Putamen (tissue), 1 donor: Measurements from ENCODE around the gene FASTK.

Experiments
- DNase-seq: peaks from one replicate; pipeline ENCODE4 v3.0.0-alpha.2; 2016; ENCODE audit warnings: low spot score

Gene FASTK

DNA sequence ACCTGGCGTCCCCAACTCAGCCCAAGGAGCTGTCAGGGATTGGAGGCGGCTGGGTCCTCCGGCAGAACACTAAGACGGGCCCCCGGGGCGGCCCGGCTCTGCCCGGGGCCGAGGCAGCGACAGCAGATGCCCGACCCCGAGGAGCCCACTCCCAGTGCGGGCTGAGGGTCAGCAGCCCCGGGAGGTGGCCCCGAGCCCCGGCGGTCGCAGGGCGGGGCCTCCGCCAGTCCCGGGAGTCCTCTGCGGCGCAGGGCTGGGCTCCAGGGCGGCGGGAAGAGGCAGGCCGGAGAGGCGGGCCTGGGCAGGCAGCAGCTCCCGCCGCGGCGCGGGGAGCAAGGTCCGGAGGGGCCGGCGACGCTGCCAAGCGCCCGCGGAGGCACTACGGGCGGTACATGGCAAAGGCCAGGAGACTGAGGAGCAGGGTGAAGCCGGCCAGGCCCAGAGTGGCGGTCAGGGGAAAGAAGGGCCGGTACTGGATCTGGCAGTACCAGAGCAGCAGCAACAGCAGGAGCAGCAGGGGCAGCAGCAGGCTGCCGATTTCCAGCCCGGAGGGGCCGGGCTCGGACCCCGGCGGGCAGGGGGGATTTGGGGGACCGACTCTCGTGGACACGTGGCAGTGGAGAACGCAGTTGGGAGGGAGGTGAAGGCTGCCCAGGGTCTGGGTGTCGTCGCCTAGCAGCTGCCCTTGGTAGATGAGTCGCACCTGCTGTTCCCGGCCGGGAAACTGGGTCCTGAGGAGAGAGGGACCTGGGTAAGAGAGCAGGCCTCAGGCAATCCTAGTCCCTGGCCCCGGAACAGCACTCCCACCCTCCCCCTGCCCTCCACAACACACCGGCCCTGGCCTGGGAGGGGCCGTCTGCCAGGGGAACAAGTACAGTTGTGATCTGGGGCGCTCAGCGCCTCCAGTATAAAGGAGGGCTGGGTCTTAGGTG, 827 bp upstream of the FASTK start:
- DNase-seq: no peak

DNA sequence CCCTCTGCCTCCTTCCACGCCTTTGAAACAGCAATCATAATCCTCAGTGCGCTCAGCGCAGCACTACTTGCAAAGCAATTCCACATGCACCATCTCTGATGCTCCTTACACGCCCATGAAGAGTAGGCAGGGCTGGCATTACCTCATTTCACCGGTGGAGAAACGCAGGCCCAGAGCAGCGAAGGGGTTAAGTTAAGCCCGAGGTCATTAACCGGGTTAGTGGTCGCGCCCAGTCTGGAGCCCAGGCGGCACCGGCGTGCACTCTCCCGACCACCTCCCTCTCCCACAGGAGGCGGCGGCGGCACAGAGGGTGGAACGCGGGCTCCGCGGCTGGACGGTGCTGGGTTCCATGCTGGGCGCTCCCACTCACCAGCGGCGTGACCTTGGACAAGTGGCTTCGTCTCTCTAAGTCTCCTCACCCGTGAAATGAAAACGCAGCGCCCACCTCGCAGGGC, 515 bp downstream of the FASTK start:
- no peak for DNase-seq

DNA sequence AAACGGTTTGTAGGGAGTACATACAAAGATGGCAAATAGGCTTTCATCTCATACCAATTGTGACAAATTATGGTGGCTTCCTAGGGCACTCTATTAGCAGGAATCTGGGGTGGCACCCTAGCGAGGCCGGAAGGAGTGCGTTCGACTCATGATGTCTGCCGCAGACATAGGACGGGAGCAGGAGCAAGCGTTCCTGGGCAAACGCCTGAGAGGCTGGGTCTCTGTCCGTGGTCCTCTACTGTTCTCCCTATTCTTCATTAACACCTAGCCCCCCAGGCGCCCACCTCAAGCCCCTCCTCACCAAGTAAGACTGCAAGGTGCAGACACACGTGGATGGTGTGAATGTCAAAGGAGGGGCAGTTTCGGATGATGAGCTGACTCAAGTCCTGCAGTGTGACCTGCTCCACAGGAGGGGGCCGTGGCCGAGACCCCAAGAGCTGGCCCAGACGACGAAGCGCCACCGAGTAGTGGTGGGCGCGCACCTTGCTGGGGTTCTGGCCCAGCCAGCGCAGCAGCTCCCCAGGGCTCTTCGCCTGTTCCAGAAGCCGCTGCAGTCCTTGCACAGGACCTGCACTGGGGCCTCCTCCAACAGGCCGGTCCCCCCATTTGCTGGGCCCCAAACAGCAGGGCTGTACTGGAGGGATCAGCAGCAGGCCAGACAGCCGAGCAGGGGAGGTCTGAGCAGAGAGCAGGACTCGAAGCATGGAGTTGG, 1.3 kb downstream of the FASTK start:
- no peak for DNase-seq

DNA sequence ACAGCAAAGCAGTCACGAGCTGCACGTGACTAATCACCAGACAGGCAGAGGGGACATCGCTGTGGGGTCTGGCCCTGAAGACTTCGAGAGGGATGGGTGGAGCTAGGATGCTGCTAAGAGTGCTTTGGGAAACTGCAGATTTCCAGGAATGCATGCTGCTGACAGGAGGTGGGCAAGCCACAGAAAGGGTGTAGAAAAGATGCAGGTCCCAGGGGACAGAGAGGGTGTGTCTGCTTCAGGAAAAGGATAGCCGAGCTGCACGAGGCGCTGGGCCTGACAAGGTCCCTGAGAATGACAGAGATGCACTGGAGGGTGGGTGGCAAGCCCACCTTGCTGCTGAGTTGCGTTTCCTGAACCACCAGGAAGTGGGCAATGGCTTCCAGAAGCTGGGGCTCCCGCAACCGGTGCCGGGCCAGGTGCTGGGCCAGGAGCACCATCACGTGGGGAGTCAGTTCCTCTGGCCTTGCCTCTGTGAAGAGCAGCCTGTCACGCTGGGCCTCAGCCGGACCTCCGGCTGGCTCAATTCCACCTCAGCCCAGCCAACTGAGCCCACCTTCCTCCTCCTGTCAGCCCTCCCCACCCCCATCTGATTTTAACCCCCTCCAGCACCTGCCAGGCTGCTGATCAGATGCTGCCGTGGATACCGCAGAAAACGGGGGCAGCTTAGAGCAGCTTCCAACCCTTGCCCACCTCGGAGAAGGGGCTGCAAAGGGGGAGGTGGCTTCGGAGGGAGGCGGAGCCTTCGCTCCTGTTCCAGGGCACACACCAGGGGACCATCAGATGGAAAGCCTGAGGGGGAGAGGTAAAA, 2.2 kb downstream of the FASTK start:
- no peak for DNase-seq

DNA sequence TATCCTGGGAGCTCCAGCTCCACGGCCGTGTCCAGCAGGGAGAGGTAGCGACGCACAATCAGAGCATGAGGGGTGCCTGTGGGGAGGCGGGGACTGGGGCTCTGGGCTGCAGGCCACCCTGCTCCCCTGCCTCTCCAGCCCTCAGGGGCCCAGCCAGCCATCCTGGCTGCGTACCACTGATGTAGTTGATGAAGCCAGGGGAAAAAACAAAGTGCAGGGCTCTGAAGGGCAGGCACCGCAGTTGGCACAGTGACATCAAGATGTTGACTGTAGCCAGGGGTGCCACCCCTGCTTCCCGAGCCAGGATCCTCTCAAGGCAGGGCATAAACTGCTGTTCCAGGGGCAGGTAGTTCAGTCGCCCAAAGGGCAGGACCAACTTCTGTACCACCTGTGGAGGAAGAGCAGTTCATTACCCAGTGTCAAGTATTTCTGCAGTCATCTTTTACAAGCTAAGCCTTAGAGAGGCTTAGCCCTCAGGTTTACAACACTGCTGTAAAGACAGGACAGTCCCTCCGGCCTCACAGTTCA, 2.8 kb downstream of the FASTK start:
- no peak for DNase-seq

DNA sequence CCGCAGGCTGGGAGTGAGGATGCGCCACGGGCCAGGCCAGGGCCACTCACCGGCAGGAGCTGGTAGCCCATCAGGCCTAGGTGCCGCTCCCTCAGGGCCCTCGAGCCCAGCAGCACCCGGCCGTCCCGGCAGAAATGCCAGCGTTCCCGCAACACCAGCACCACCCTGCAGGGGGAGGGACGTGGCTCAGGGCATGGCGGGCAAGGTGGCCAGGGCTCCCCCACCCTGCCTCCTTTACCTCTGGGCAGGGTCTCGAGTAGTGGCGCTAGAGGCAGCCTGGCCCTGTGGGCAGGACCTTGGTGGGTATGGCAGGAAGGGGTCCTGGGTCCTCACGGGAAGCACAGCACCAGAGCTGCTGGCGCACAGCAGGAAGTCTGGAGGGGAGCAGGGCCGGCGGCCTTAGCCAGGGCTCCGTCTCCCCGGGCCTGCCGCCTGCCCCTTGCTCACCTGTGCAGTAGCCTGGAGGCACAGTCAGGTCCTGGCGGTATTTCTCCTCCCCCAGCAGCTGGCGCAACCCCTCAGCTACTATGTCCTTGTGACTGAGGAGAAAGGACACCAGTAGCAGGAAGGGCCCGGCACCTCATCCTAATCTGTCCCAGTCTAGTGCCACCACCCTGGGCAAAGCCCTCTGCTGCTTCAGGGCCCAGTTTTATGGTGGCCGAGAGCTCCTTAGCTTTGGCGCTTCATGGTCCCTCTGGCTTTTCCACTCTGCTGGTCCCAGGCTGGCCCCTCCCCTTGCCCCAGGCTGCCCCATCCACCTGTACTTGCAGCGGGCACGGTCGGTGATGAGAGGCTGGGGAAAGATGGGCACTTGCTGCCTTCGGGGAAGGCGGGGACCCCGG, 3.5 kb downstream of the FASTK start:
- DNase-seq: no peak

DNA sequence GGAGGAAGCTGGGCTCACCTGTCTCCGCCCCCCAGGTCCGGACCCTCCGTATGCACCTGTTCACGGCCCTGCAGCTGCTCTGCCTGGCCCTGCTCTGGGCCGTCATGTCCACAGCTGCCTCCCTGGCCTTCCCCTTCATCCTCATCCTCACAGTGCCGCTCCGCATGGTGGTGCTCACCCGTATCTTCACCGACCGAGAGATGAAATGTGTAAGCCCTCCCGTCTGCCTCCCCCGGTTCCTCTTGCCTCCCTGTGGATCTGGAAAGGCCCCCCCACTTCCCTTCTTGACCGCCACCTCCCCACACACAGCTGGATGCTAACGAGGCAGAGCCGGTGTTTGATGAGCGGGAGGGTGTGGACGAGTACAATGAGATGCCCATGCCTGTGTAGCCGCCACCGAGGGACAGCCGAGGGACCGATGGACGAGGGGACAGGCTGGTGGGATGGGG, 4.6 kb downstream of the FASTK start:
- DNase-seq: no peak

DNA sequence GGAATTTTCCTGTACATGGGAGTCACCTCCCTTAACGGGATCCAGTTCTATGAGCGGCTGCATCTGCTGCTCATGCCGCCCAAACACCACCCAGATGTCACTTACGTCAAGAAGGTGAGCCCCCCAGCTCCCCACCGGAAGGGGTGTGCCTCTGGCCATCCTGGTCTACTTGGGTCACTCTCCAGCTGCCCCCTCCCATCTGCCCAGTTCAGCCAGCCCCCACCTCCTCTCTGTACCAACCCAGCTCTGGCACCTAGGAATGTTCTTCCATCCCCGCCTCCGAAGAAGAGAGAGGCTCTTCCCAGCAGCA, 5.0 kb downstream of the FASTK start:
- DNase-seq: no peak

DNA sequence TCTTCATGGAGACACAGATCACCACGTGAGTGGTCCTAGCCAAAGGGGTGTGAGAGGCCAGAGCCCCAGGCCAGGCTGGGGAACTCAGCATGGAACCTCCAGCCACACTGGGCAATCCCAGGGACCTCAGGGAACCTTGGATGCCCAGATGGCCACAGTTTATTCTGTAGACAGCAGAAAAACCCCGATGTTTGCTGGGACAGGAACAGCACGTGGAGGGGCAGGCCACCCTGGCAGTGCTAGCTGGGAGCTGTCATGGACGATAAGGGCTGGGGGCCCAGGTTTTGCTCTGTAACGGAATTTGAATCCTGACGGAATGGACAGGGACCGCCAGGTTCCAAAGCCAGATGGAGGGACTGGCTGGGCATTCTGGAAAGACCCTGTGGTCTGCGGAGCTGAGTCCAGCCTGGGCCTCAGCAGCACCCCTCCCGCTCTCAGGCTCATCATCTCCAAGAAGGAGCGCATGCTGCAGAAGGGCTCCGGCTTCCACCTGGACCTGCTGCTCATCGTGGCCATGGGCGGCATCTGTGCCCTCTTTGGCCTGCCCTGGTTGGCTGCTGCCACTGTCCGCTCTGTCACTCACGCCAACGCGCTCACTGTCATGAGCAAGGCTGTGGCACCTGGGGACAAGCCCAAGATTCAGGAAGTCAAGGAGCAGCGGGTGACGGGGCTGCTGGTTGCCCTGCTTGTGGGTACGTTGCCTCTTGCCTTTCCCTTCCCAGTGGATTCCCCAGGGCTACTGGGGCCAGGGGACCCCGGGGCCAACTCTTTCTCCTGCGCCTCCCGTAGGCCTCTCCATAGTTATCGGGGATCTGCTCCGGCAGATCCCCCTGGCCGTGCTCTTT, 5.6 kb downstream of the FASTK start:
- DNase-seq: no peak

DNA sequence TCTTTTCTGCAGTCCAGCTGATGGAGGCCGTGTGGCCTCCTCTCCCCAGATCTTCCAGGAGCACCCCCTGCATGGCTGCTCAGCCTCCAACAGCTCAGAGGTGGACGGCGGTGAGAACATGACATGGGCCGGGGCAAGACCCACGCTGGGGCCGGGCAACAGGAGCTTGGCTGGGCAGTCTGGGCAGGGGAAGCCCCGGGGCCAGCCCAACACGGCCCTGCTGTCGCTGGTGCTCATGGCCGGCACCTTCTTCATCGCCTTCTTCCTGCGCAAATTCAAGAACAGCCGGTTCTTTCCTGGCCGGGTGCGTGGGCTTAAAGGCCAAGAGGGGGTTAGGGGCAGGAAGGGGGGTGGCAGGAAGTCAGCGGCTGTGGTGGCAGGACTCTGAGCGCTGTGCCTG, 6.6 kb downstream of the FASTK start:
- no peak for DNase-seq

DNA sequence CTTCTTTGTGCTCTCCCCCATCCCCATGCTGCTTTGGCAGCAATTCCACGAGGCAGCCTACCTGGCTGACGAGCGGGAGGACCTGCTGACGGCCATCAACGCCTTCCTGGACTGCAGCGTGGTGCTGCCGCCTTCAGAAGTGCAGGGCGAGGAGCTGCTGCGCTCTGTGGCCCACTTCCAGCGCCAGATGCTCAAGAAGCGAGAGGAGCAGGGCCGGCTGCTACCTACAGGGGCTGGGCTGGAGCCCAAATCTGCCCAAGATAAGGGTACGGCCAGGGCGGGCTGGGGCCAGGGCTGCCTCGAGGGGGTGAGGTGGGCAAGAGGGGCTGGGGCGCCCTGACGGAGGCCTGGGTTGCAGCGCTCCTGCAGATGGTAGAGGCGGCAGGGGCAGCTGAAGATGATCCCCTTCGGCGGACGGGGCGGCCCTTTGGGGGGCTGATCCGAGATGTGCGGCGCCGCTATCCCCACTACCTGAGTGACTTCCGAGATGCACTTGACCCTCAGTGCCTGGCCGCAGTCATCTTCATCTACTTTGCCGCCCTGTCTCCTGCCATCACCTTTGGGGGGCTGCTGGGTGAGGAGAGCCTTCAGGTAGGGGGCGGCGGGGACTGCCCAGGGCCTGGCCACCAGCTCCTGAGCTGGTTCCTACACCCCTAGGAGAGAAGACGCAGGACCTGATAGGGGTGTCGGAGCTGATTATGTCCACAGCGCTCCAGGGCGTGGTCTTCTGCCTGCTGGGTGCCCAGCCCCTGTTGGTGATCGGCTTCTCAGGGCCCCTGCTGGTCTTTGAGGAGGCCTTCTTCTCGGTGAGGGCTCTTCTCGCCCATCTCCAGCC, 9.4 kb downstream of the FASTK start:
- no peak for DNase-seq

DNA sequence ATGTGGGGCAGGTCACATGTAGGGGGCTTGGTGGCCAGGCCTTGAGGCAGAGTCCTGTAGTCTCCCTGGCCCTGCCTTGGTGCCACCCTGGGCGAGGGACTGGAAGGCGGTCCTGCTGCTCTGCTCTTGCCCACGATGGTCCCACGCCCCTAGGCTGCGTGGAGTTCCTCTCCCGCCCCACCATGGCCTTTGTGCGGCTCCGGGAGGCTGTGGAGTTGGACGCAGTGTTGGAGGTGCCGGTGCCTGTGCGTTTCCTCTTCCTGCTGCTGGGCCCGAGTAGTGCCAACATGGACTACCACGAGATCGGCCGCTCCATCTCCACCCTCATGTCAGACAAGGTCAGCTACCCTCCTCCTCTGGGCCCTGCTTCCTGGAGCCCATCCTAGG, 10.0 kb downstream of the FASTK start:
- no peak for DNase-seq

DNA sequence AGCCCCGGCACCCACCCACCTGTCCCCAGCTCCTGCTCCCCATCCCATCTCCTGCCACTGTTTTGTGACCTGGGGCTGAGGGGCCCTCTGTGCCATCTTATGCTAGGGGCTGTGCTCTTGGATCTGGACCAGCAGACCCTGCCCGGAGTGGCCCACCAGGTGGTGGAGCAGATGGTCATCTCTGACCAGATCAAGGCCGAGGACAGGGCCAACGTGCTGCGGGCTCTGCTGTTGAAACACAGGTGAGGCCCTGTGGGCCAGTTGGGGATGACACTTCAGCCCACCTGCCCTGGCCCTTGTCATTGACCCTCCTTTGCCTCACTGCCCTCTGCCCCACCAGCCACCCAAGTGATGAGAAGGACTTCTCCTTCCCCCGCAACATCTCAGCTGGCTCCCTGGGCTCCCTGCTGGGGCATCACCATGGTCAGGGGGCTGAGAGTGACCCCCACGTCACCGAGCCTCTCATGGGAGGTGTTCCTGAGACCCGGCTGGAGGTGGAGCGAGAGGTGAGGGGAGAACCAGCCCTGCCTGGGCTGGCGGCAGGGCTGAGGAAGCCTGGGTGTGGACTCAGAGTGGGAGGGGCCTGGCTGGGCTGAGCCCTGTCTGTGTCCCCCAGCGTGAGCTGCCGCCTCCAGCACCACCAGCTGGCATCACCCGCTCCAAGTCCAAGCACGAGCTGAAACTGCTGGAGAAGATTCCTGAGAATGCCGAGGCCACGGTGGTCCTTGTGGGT, 10.6 kb downstream of the FASTK start:
- DNase-seq: no peak

DNA sequence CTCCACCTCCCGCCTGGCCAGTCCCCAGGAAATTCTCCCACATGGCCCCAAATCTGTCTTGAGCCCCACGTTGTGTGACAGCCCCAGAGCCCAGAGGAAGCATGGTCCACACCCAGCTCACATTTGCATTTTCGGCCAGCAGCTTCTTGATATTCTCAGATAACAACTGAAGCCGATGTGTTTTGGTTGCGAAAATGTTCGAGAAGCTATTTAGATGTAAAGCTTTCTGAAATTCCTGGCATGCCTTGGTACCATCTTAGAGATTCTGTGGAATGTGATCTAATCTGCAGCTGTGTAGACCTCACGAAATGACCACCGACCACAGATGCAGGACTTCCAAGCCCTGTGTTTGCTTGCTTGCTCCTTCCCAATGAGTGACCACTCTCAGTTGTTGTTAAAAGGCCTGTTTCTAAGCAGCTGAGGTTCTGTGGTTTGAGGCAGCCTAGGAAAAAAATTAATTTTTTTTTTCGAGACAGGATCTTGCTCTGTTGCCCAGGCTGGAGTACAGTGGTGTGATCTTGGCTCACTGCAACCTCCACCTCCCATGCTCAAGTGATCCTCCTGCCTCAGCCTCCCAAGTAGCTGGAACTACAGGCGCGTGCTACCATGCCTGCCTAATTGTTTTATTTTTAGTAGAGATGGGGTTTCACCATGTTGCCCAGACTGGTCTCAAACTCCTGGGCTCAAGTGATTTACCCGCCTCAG, 12.4 kb downstream of the FASTK start:
- DNase-seq: no peak

DNA sequence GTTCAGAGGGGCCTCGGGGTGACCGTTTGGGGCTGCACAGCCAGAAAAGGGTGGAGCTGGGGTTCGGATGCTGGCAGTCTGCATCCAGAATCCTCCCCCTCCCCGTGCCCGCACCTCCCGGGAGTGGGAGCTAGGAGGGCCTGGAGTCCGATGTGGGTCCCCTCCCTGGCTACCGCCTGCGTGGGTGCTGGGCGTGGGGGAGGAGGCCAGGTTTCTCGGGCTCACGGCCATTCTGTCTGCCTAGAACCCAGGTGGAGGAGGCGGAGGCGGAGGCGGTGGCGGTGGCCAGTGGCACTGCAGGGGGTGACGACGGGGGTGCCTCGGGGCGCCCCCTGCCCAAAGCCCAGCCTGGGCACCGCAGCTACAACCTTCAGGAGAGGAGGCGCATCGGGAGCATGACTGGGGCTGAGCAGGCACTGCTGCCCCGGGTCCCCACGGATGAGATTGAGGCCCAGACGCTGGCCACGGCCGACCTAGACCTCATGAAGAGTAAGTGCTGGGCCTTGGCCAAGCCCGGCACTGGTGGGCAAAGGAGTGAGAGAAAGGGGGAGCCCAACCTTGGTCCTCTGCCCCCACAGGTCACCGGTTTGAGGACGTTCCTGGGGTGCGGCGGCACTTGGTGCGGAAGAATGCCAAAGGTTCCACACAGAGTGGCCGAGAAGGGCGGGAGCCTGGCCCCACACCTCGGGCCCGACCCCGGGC, 14.2 kb downstream of the FASTK start:
- no peak for DNase-seq

DNA sequence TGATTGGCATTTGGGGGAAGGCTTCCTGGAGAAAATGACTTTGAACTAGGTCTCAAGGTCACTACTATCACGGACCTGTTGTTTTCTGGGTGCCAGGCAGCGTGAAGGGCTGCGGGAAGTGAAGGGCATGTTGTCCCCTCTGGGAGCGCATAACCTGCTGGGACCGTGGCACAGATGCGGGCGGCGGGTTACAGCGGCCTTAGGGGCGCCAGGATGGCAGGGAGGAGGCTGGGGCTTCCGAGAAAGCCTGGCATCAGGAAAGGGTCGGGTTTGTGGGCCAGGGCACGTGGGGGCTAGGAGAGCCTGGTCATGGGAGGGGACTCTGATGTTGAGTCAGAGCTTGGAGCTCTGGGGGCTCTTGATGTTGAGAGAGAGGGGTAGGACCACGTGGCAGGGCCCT, 15.1 kb downstream of the FASTK start:
- DNase-seq: no peak

DNA sequence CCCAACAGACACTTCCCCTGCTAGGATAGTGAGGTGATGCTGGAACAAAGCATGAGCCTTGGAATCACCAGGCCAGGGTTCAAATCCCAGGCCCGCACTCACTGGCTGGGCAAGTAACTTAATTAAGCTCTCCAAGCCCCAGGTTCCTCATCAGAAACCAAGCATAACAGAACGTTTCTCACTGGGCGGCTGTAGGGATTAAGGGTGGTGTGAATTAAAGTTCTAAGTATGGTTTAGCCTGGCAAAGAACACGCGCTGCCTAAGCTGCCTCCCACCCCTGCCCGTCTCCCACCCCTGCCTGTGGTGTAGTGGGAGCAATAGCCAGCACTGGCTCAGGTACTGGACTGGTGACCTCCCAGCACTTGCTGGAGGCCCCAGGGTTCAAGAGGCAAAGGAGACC, 15.6 kb downstream of the FASTK start:
- no peak for DNase-seq

DNA sequence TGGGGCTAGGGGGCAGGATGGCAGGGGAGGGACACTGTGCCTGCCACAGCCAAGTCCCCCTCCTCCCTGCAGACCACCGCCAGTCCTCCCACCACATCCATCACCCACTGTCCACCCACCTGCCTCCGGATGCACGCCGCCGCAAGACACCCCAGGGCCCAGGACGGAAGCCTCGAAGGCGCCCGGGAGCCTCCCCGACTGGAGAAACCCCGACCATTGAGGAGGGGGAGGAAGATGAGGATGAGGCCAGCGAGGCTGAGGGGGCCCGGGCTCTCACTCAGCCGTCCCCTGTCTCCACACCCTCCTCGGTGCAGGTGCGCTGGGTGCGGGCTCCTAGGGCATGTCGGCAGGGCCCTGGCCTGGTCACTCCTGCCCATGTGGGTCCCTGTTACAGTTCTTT, 16.2 kb downstream of the FASTK start:
- DNase-seq: no peak
